AG09309 (cell line): ENCODE data around the gene LSMEM2.

Experiments
- DNase-seq: peaks from one replicate; pipeline ENCODE4 v3.0.0-alpha.2; 2010; ENCODE audit warnings: low read depth
- H3K4me3 ChIP-seq: 2 replicates; pipeline ENCODE4 v1.5.1; 2011; ENCODE audit warnings: mild to moderate bottlenecking, low read depth, low read length, moderate library complexity; ENCODE audit not compliant: control insufficient read depth
- TF ChIP-seq, protein P1 (sequence below): IDR thresholded peaks from 2 replicates; pipeline ENCODE4 v1.5.1; 2011; ENCODE audit warnings: mild to moderate bottlenecking, low read depth, low read length, inconsistent platforms; ENCODE audit not compliant: insufficient read depth, control insufficient read depth; ENCODE audit errors: missing control alignments

LSMEM2 gene

GRCh38 chr3:50245831-50246516 is 32.9 kb upstream of the LSMEM2 start:
- peak; percentile 57 for DNase-seq
- TF ChIP-seq, protein P1, sequence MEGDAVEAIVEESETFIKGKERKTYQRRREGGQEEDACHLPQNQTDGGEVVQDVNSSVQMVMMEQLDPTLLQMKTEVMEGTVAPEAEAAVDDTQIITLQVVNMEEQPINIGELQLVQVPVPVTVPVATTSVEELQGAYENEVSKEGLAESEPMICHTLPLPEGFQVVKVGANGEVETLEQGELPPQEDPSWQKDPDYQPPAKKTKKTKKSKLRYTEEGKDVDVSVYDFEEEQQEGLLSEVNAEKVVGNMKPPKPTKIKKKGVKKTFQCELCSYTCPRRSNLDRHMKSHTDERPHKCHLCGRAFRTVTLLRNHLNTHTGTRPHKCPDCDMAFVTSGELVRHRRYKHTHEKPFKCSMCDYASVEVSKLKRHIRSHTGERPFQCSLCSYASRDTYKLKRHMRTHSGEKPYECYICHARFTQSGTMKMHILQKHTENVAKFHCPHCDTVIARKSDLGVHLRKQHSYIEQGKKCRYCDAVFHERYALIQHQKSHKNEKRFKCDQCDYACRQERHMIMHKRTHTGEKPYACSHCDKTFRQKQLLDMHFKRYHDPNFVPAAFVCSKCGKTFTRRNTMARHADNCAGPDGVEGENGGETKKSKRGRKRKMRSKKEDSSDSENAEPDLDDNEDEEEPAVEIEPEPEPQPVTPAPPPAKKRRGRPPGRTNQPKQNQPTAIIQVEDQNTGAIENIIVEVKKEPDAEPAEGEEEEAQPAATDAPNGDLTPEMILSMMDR, result peak; percentile 100
- peak overlapping the region; percentile 40 for H3K4me3 ChIP-seq

DNA sequence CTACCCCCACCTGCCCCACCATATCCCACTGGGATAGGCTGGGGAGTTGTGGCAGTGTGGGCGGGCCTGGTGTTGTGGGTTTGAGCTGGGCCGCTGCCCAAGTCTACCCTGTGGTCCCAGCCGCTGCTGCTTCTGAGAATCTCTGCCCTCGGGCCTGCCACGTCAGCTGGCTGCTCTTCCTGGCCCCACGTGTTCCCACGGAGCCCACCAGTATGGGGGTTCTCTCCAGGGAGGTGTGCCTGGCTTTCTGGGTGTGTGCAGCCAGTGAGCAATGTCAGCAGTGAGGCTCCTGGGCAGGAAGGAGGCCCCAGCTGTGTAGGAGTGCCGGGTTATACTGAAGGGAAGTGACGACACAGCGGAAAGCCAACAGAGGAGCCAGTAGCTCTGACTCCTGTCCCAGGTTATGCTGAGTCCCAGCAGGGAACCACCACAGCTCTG is 32.4 kb upstream of the LSMEM2 start:
- DNase-seq, result peak; percentile 87
- H3K4me3 ChIP-seq, result peak overlapping the region; percentile 40
- TF ChIP-seq, protein P1, result no peak

GRCh38 chr3:50248387-50248786 is 30.5 kb upstream of the LSMEM2 start:
- DNase-seq, result no peak
- H3K4me3 ChIP-seq, result no peak overlapping the region
- TF ChIP-seq, protein P1, result no peak

- H3K4me3 ChIP-seq, result no peak overlapping the region
- TF ChIP-seq, protein P1, result no peak
- no peak for DNase-seq
Measured at GRCh38 chr3:50249457-50249856, 29.4 kb upstream of the LSMEM2 start.

- H3K4me3 ChIP-seq, result no peak overlapping the region
- no peak for DNase-seq
- TF ChIP-seq, protein P1, result no peak
Measured at GRCh38 chr3:50250514-50250913, 28.4 kb upstream of the LSMEM2 start.

DNA sequence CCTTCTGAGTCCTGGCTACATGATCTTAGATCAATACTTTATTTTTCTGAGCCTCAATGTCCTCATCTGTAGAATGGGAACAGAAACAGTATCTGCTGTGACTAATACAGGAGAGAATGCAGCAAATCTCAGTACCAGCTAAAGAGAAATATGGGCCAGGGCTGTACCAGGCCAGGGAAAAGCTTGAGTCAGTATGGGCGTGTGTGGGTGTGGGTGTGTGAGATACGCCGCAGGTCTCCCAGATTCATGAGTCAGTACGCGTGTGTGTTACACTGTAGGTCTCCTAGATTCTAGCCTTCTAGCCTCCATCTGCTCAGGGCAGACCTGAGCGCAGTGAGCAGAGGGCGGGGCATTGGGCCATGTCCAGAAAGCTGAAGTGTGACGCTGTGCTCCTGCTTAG is 27.7 kb upstream of the LSMEM2 start:
- DNase-seq, result peak; percentile 67
- H3K4me3 ChIP-seq, result no peak overlapping the region
- TF ChIP-seq, protein P1, result no peak
